IgD-negative memory B cell (primary cell): Measurements from ENCODE around the gene NPAS4. TPM values are rescaled to one million over a fixed set of nuclear protein-coding genes. Genes with fewer than 3 reads are reported as not detected.
"Not testable (repeated sequence)": the region's sequence is repeated elsewhere in the genome, so short reads cannot be mapped to it uniquely, and the experiment has no call there.

Experiments used
- H3K27ac Mint-ChIP-seq, 3 donors: one replicate each; pipeline ENCODE4 v1.8.0; 2020 to 2022; ENCODE audit warnings: mild to moderate bottlenecking in 3 of 3, mixed read lengths in 3 of 3, moderate library complexity in 1 of 3
- H3K27me3 Mint-ChIP-seq: one replicate; pipeline ENCODE4 v1.8.0; 2021; ENCODE audit warnings: mixed read lengths
- H3K36me3 Mint-ChIP-seq: one replicate; pipeline ENCODE4 v1.8.0; 2020; ENCODE audit warnings: mild to moderate bottlenecking, mixed read lengths
- H3K4me1 Mint-ChIP-seq, 3 donors: one replicate each; pipeline ENCODE4 v1.8.0; 2020 to 2022; ENCODE audit warnings: mixed read lengths in 3 of 3, mild to moderate bottlenecking in 1 of 3
- H3K4me3 Mint-ChIP-seq, 4 donors: one replicate each; pipeline ENCODE4 v1.8.0; 2020 to 2022; ENCODE audit warnings: mild to moderate bottlenecking in 4 of 4, mixed read lengths in 4 of 4, moderate library complexity in 3 of 4
- H3K9me3 Mint-ChIP-seq, 3 donors: one replicate each; pipeline ENCODE4 v1.8.0; 2020 to 2021; ENCODE audit warnings: mixed read lengths in 3 of 3, mild to moderate bottlenecking in 1 of 3
- polyA plus RNA-seq: library from polyadenylated mRNA; unstranded; fragments of 300-500 nt; fragmentation: Illumina TruSeq; gene quantifications from one replicate; pipeline ENCODE4 v1.2.3, GENCODE V29; 2021

The NPAS4 gene
- polyA plus RNA-seq, 1 donor from 2014 or later, result not detected

DNA sequence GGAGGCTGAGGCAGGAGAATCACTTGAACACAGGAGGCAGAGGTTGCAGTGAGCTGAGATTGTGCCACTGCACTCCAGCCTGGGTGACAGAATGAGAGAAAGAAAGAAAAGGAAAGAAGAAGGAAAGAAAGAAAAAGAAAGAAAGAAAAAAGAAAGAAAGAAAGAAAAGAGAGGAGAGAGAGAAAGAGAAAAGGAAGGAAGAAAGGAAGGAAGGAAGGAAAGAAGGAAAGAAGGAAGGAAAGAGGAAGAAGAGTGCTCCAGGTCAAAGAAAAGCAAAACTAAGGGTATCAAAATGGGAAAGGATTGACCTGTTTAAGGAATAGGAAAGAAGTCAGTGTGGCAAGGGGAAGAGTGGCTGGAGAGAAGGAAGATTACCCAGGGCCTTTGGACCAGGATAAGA is 10.5 kb downstream of the NPAS4 start:
- not testable (repeated sequence) for H3K27me3 Mint-ChIP-seq, H3K4me1 Mint-ChIP-seq, H3K9me3 Mint-ChIP-seq, H3K27ac Mint-ChIP-seq
- Mint-ChIP-seq H3K4me3 (peak overlapping the region in 1 of 4 donors; percentile 11), H3K36me3 (peaks cover 18% of the 10 kb centered on the region)

DNA sequence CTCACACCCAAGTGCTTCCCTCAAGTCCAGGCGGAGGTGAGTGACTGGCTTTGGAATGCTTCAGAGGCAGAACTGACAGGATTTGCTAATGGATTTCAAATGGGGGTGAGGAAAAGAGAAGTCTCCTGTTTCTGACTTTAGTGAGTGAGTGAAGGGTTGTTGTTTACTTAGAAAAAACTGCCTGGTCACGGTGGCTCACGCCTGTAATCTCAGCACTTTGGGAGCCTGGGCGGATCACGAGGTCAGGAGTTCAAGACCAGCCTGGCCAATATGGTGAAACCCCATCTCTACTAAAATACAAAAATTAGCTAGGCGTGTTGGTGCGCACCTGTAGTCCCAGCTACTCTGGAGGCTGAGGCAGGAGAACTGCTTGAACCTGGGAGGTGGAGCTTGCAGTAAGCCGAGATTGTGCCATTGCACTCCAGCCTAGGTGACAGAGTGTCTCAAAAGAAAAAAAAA is 11.1 kb downstream of the NPAS4 start:
- not testable (repeated sequence) for H3K27me3 Mint-ChIP-seq, H3K4me1 Mint-ChIP-seq, H3K27ac Mint-ChIP-seq, H3K4me3 Mint-ChIP-seq, H3K9me3 Mint-ChIP-seq
- peaks cover 18% of the 10 kb centered on the region for H3K36me3 Mint-ChIP-seq

DNA sequence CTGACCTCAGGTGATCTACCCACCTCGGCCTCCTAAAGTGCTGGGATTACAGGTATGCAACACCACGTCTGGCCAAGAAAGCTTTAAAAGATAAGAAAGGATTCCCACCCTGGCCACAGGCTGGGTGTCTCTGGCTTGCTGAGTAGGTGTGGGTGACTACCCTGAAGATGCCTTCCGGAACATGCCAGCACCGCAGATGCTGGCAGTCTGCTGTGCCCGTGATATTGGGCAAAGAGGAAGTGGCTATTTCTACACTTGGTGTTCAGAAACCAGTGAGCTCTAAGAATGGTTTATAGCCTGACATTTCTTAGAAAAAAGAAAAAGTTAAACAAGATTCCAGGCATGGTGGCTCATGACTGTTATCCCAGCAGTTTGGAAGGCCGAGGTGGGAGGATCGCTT is 11.8 kb downstream of the NPAS4 start:
- no peak overlapping the region for H3K27ac Mint-ChIP-seq
- H3K27me3 Mint-ChIP-seq, result no peaks in the 10 kb centered on the region
- peaks cover 0 to 6% (median 5%) of the 10 kb centered on the region in 3 donors for H3K4me1 Mint-ChIP-seq
- H3K9me3 Mint-ChIP-seq, result no peaks in the 10 kb centered on the region
- no peak overlapping the region for H3K4me3 Mint-ChIP-seq
- H3K36me3 Mint-ChIP-seq, result peaks cover 18% of the 10 kb centered on the region

DNA sequence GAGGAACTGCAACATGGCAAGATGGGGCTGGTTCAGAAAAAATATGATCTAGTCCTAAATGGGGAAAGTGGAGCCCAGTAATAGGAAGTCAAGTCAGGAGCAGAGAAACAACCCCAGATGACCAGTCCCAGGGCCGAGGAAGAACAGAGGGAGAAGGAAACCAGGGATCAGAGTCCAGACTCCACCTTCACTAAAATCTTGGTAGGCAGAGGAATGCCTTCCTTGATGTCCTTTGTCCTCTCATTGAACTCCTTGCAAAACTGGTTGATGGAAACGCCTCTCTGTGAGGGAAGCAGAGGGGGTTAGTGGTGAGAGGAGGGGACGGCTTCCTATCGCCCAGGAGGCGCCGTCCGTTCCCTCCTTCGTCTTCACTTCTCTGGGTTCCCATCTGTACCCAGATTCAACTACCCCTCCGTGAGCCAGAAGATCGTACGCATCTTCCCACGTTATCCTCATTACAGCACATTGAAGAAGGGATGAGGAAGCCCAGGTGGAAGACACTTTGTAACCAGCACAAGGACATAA is 17.2 kb downstream of the NPAS4 start:
- Mint-ChIP-seq H3K9me3 (peaks cover 0 to 5% (median 2%) of the 10 kb centered on the region in 3 donors), H3K4me3 (peak overlapping the region; percentile 83 to 98 (median 94)), H3K27ac (peak overlapping the region in 2 of 3 donors; percentile 49 to 99), H3K27me3 (no peaks in the 10 kb centered on the region), H3K4me1 (peaks cover 0 to 11% (median 7%) of the 10 kb centered on the region in 3 donors), H3K36me3 (peaks cover 10% of the 10 kb centered on the region)

DNA sequence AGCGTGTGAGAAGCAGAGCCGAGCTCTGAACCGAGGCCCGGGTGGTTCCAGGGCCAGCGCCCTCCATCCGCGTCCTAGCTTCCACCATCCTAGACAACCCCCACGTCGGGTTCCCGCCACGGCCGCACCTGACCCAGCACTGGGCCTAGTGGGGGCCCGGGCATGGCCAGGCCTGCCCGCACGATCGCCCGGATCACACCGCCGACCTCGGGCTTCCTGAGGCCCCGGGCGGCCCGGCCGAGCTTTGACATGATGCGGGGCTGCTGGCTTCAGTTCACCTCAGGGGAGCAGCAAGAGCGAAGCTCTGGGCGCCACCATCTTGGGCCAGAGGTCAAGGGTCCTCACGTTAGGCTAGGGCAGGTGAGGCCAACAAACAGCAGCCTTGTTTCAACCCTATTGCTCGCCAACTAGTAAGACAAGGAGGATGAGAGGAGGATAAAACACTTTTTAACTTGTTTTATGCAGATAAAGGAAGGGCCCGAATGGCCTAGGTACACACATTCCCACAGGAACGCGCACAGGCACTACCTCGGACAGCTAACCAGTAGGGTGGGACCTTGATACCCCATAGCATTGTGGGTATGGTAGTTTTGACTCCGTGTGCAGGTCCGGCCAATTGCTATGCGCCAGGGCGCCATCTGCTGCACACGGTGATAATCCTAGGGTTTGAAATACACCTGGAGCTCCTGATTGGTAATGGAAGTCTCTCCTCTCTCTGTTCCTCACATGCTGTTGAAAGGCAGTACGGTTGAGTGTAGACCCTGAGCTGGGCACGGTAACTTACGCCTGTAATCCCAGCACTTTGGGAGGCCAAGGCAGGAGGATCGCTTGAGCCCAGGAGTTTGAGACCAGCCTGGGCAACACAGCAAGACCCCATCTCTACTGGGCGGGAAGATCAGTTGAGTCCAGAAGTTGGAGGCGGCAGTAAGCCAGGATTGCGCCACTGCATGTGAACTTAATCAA is 17.9 kb downstream of the NPAS4 start, which contains the start of gene MRPL11:
TSS of gene MRPL11 (minus strand) at position 345 of the 963 bp plus-strand sequence. CDS start at position 251, 94 bp downstream.
- Mint-ChIP-seq H3K4me3 (peak within 1 kb of the TSS; percentile 83 to 98 (median 94)), H3K27me3 (no peaks in the 10 kb centered on the region), H3K9me3 (peaks cover 0 to 13% (median 2%) of the 10 kb centered on the region in 3 donors), H3K27ac (peak within 1 kb of the TSS; percentile 49 to 99 (median 95)), H3K36me3 (peaks cover 8% of the 10 kb centered on the region), H3K4me1 (peaks cover 0 to 11% (median 7%) of the 10 kb centered on the region in 3 donors)

DNA sequence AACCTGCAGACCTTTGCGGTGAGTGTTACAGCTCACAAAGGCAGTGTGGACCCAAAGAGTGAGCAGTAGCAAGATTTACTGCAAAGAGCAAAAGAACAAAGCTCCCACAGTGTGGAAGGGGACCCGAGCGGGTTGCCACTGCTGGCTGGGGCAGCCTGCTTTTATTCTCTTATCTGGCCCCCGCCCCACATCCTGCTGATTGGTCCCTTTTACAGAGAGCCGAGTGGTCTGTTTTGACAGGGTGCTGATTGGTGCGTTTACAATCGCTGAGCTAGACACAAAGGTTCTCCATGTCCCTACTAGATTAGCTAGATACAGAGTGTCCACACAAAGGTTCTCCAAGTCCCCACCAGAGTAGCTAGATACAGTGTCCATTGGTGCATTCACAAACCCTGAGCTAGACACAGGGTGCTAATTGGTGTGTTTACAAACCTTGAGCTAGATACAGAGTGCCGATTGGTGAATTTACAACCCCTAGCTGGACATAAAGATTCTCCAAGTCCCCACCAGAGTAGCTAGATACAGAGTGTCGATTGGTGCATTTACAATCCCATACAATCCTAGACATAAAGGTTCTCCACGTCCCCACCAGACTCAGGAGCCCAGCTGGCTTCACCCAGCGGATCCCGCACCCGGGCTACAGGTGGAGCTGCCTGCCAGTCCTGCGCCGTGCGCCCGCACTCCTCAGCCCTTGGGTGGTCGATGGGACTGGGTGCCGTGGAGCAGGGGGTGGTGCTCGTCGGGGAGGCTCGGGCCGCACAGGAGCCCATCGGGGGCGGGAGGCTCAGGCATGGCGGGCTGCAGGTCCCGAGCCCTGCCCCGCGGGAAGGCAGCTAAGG is 19.5 kb downstream of the NPAS4 start:
- H3K36me3 Mint-ChIP-seq, H3K27me3 Mint-ChIP-seq, H3K4me3 Mint-ChIP-seq, H3K27ac Mint-ChIP-seq: not testable (repeated sequence)
- Mint-ChIP-seq H3K9me3 (peaks cover 0 to 15% (median 2%) of the 10 kb centered on the region in 3 donors), H3K4me1 (peaks cover 0 to 11% (median 7%) of the 10 kb centered on the region in 3 donors)

DNA sequence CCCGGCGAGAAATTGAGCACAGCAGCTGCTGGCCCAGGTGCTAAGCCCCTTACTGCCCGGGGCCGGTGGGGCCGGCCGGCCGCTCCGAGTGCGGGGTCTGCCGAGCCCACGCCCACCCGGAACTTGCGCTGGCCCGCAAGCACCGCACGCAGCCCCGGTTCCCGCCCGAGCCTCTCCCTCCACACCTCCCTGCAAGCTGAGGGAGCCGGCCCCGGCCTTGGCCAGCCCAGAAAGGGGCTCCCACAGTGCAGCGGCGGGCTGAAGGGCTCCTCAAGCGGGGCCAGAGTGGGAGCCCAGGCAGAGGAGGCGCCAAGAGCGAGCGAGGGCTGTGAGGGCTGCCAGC is 20.1 kb downstream of the NPAS4 start:
- H3K4me3 Mint-ChIP-seq, H3K36me3 Mint-ChIP-seq, H3K27ac Mint-ChIP-seq, H3K27me3 Mint-ChIP-seq: not testable (repeated sequence)
- H3K4me1 Mint-ChIP-seq, result peaks cover 0 to 11% (median 7%) of the 10 kb centered on the region in 3 donors
- H3K9me3 Mint-ChIP-seq, result peaks cover 2 to 15% (median 2%) of the 10 kb centered on the region in 3 donors

DNA sequence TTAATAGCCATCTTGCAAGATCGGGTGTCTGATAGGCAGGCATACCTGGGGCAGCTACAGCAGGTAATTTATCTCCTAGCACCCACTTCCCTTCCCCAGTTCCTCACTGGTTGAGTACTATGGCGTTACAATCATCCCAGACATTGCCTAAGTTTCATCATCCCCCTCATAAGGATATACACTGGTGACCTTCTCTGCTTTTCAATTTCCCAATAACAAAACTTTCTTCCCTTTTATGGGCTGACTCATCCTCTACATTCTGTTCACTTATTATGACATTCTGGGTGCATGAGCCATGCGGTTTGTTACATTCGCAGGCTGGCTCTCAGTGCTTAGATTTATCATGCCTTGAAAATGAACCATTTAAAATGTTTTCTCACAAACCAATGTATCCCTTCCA is 22.8 kb downstream of the NPAS4 start:
- Mint-ChIP-seq H3K4me1 (peaks cover 0 to 5% (median 2%) of the 10 kb centered on the region in 3 donors), H3K4me3 (peak overlapping the region in 1 of 4 donors; percentile 43), H3K36me3 (peaks cover 3% of the 10 kb centered on the region), H3K9me3 (peaks cover 2 to 15% (median 2%) of the 10 kb centered on the region in 3 donors), H3K27ac (peak overlapping the region in 1 of 3 donors; percentile 41), H3K27me3 (no peaks in the 10 kb centered on the region)

DNA sequence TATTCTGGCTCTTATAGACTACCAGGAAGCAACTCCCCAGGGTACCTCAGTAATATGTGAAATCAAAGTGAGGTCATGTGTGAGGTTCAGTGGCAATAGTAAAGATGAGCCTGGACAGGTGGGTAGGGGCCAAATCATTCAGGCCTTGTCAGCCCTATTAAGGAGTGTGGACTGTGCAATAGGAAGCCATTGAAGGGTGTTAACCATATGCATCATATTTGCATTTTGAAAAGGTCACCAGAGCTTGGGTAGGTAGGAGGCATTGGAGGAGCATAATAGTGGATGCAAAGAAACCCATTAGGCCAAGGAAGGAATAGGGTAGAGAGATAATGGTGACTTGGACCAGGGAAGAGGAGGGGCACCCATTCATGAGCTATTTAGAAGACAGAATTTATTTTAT is 26.2 kb downstream of the NPAS4 start:
- peaks cover 2% of the 10 kb centered on the region for H3K36me3 Mint-ChIP-seq
- H3K9me3 Mint-ChIP-seq, result peaks cover 2 to 15% (median 2%) of the 10 kb centered on the region in 3 donors
- H3K4me3 Mint-ChIP-seq, result no peak overlapping the region
- peaks cover 2% of the 10 kb centered on the region for H3K27me3 Mint-ChIP-seq
- H3K4me1 Mint-ChIP-seq, result no peaks in the 10 kb centered on the region
- no peak overlapping the region for H3K27ac Mint-ChIP-seq

DNA sequence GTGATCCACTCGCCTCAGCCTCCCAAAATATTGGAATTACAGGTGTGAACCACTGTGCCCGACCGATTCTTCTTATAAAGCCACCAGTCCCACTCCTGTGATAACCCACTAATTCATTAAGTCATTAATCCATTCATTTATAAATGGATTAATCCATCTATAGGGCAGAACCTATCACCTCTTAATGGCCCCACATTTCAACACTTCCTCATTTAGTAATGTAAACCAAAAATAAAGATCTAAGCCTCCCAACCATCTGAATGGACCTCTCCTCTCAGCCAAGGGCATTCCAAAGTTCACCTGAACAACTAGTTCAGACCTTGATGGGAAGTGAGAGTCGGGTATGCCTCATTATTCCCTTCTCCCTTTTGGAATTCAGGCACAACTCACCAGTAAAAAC is 27.7 kb downstream of the NPAS4 start:
- H3K27me3 Mint-ChIP-seq, result peaks cover 4% of the 10 kb centered on the region
- peaks cover 0 to 5% (median 2%) of the 10 kb centered on the region in 3 donors for H3K9me3 Mint-ChIP-seq
- no peaks in the 10 kb centered on the region for H3K4me1 Mint-ChIP-seq
- no peak overlapping the region for H3K27ac Mint-ChIP-seq
- no peak overlapping the region for H3K4me3 Mint-ChIP-seq
- peaks cover 2% of the 10 kb centered on the region for H3K36me3 Mint-ChIP-seq

DNA sequence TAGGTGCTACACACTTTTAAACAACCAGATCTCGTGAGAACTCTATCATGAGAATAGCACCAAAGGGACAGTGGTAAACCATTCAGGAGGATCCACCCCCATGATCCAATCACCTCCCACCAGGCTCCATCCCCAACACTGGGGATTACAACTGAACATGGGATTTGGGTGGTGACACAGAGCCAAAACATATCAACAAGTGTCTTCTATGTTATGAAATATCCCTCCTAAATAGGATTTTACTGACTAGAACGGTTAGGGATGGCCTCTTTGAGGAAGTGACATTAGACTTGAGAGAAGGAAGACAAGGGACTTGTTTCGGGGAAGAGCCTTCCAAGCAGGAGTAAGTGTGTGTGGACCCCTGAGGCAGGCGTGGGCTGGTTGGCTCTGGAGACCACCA is 29.7 kb downstream of the NPAS4 start:
- Mint-ChIP-seq H3K27me3 (peaks cover 13% of the 10 kb centered on the region), H3K4me3 (no peak overlapping the region), H3K4me1 (no peaks in the 10 kb centered on the region), H3K9me3 (peaks cover 0 to 2% (median 0%) of the 10 kb centered on the region in 3 donors), H3K27ac (no peak overlapping the region), H3K36me3 (no peaks in the 10 kb centered on the region)

DNA sequence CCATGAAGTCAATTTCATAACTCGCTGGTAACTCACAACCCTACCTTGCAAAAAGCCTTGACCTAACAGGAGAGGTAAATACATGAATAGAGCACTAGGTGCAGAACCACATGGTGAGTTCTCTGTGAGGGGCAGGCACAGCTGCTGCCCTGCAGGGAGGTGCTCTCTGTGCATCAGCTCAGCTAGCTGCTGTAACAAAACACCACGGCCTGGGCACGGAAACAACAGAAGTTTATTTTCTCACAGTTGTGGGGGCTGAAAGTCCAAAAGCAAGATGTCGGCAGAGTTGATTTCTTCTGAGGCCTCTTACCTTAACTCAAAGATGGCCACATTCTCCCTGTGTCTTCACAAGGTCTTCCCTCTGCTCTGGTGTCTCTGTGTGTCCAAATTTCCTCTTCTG is 30.8 kb downstream of the NPAS4 start:
- H3K4me1 Mint-ChIP-seq, result no peaks in the 10 kb centered on the region
- no peaks in the 10 kb centered on the region for H3K9me3 Mint-ChIP-seq
- H3K27ac Mint-ChIP-seq, result no peak overlapping the region
- H3K27me3 Mint-ChIP-seq, result peaks cover 13% of the 10 kb centered on the region
- no peaks in the 10 kb centered on the region for H3K36me3 Mint-ChIP-seq
- H3K4me3 Mint-ChIP-seq, result no peak overlapping the region

DNA sequence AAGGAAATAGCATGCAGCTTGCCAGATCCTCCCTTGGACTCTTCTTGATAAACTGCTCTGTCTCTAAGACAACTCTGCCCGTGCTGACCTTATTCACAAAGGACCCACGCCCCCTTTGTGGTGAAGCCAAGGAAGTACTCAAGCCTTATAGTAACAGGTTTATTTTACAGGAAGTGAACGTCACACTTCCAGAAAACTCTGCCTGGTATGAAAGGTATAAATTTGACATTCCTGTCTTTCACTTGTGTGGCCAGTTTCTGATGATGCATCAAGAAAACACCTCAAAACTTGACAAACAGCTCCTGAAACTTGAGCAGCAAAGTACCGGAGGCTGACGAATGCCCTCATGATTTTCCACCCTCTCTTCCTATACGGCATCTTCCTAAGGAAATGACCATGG is 33.4 kb downstream of the NPAS4 start:
- Mint-ChIP-seq H3K9me3 (no peaks in the 10 kb centered on the region), H3K27ac (no peak overlapping the region), H3K4me1 (peaks cover 8 to 15% (median 10%) of the 10 kb centered on the region in 3 donors), H3K27me3 (peaks cover 13% of the 10 kb centered on the region), H3K36me3 (no peaks in the 10 kb centered on the region), H3K4me3 (no peak overlapping the region)

DNA sequence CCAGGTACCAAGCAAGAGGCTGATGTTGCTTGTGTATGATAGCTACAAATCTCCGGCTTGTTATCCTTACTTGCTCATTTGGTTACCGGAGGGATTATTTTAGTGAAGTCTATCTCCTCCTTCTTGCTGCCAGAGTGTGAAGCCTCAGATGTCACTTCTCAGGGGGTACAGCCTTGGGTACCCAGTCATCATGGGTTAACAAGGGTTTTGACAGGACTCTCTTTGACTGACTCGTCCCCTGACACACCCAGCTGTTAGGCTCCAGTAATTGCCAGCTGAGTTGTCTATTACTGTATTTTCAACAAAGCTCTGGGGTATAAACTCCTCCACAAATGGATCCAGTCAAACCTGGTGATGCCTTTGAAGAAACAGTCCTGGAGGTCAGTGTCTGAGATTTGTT is 34.0 kb downstream of the NPAS4 start:
- no peaks in the 10 kb centered on the region for H3K36me3 Mint-ChIP-seq
- no peak overlapping the region for H3K27ac Mint-ChIP-seq
- peaks cover 11 to 19% (median 14%) of the 10 kb centered on the region in 3 donors for H3K4me1 Mint-ChIP-seq
- H3K4me3 Mint-ChIP-seq, result no peak overlapping the region
- H3K27me3 Mint-ChIP-seq, result peaks cover 13% of the 10 kb centered on the region
- no peaks in the 10 kb centered on the region for H3K9me3 Mint-ChIP-seq

DNA sequence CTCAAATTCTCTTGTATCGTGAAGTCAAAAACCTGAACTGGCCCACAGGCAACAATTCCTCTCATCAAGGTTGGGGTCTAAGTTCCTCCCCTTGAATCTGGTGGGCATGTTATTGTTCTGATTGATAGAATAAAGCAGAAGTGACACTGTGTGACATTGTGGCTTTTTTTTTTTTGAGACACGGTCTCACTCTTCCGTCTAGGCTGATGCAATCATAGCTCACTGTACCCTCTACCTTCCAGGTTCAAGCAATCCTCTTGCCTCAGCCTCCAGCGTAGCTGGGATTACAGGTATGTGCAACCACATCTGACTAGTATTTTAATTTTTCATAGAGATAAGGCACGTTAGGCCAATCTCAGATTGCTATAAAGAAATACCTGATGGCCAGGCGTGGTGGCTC is 37.0 kb downstream of the NPAS4 start:
- H3K4me3 Mint-ChIP-seq, result peak overlapping the region in 2 of 4 donors; percentile 63 to 82
- peaks cover 11 to 23% (median 17%) of the 10 kb centered on the region in 3 donors for H3K4me1 Mint-ChIP-seq
- peaks cover 10% of the 10 kb centered on the region for H3K27me3 Mint-ChIP-seq
- no peak overlapping the region for H3K27ac Mint-ChIP-seq
- H3K9me3 Mint-ChIP-seq, result peaks cover 0 to 2% (median 0%) of the 10 kb centered on the region in 3 donors
- no peaks in the 10 kb centered on the region for H3K36me3 Mint-ChIP-seq
